Stimulated activated CD4-positive, alpha-beta T cell treated with anti-CD3 and anti-CD28 coated beads, TNF-alpha, amount 100 ng/mL, for 4 hours (primary cell): Measurements from ENCODE around the gene FRMD4A.
"Not testable (repeated sequence)": the region's sequence is repeated elsewhere in the genome, so short reads cannot be mapped to it uniquely, and the experiment has no call there.

Experiments used
- DNase-seq, 3 experiments: peaks; one replicate each; pipeline ENCODE4 v3.0.0-alpha.2; 2020; ENCODE audit warnings: low read depth in 3 of 3

Gene FRMD4A

DNA sequence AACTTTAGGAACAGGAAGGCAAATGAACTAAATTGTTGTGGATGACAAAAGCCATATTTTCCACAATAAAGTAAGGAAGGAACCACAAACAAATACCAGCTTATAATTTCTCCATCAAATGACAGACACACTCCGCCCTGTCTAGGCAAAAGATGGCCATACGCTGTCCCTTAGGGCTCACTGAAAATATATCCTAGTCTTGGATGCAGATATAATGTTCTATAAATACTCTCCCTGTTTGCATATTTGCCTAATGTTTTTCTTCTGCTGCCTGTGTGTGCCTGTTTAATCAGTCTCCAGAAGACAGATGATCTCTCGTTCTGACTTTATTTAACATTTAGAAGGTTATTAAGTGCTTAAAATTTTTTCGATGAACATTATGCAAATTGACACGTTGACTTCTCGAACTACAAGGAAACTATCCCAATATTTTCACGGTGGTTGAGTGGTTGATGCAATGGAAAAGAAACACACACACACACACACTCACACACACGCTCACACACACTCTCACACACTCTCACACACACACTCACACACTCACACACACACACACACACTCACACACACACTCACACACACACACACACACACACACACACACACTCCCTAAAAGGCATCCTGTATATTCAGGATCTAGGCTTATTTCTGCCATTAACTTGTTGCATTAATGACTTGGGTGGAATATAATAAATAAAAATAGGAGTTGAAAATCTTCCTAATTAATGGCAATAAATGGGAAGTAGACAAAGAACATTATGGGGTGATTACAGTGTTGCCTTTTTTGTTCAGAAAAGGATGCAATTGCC is 446.9 kb downstream of the FRMD4A start:
- no peak for DNase-seq

GRCh38 chr10:13882119-13882711 is 448.5 kb downstream of the FRMD4A start:
- no peak for DNase-seq

DNA sequence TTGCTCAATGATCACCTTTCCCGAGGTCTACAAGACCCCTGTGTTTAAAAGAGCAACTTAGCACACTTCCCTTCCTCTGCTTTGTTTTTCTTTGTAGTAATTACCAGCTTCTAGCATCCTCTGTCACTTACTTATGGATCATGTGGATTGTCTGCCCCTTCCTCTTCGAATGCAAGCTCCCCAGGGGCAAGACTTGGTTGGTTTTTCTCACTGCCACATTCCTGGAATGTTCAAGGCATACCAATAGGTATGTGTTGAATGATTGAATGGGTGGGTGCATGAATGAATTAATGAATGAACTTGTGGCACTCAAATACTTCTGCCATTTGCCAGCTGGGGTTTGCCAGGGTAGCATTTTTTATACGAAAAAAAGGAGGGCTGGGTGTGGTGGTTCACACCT is 450.0 kb downstream of the FRMD4A start:
- DNase-seq = no peak

GRCh38 chr10:13877154-13877909 is 453.4 kb downstream of the FRMD4A start:
- no peak for DNase-seq

DNA sequence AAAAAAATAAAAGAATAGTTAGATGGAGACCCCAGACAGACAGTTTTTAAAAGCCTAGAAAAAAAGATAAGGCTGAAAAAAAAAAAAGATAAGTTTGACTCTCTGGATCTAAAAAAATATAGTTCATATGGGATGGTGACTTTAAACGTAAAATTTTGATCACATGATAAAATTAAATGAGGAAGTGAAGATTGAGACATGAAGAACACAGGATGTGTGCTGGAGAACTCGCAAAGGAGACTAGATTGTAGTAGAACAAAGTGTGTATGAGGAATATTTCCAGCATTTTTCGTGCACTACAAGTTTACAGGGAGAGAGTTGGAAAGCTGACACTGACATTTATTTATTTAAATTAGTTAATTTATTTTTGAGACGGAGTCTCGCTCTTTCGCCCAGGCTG is 457.5 kb downstream of the FRMD4A start:
- DNase-seq = no peak

GRCh38 chr10:13872411-13872810 is 458.3 kb downstream of the FRMD4A start:
- DNase-seq = no peak

GRCh38 chr10:13871776-13872175 is 458.9 kb downstream of the FRMD4A start:
- no peak for DNase-seq

DNA sequence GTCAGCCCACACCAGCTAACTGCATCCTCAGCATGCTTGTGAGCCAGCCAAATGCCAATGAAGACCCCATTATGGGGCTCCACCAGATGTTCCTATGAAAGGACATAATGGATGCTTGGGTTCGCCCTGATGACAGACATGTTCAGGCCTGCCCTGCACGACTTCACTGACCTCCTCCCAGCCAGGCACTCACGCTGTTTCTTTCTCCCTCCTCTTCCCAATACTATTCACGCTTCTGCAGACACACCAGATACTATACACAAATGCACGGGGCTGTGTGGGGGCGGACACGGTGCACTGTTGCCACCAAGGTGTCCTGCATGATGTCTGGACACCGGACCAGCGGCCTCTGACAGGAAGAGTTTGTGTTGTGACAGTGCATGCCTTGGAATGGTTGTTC is 459.7 kb downstream of the FRMD4A start:
- no peak for DNase-seq

- DNase-seq = no peak
Measured at GRCh38 chr10:13869295-13869664, 461.4 kb downstream of the FRMD4A start.

DNA sequence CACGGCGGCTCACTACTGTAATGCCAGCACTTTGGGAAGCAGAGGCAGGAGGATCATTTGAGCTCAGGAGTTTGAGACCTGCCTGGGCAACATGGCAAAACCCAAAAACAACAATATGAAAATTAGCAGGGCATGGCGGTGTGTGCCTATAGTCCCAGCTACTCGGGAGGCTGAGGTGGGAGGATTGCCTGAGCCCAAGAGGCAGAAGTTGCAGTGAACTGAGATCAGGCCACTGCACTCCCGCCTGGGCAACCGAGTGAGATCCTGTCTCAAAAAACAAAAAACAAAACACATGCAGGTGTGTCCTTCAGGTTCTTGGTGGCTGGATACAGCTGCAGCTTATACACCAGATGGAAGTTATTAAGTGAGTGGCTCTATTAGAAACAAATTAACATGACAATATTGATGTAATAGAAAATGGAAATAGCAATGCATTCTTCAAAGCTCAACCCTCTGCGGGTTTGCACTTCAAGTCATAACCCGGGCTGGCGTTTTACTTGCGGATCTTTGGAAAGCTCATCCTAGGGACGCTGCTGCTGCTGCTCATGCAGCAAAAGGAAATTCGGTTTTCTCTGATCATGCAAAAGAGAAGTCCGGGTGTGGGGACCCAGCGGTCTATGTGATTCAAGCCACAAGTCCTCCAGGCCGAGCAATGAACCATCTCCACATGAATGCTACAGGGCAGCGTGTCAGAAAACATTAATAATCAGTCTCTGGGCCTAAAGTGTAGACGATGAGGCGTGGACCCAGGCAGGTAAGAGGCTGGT is 462.0 kb downstream of the FRMD4A start:
- no peak for DNase-seq

DNA sequence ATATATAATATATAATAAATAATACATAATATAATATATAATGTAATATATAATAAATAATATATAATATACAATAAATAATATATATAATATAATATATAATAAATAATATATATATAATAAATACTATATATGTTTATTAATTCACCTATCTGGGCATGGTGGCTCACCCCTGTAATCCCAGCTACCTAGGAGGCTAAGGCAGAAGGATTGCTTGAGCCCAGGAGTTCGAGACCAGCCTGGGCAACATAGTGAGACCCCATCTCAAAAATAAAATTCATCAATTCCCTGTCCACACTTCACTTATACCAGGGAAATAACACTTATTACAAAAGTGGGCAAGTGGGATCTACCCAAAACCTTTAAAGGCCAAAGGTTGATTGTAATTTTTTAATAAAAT is 462.9 kb downstream of the FRMD4A start:
- no peak for DNase-seq

DNA sequence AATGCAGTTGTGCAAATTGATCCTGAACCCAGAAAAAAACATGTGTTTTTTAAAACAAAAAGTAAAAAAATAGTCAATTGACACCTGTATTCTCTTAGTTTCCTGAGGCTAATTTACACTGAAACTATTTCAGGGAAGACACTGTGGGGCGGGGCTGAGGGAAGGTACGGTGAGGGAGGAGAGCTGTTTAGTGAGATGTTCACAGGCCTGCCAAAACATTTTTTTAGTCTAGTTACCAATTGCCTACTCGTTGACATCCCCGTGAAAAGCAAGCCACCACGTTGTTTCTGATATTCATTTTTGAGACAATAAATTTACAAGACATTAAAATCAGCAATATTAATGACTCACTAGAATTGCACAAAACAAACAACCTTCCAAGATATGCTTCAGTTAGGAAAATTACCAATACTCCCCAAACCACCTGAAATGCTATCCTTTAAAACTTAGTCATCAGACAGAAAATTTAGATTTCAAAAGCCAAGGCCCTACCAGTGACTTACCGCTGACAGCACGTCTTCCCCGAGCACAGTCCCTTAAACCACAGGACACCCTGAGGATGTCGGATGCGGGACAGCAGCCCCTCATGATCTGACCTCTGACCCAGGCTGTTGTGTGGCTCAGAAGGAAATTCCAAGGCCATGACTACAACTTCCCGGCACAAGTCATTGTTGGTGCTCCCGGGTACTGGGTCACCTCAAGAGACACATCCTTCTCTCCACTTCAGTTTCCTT is 464.8 kb downstream of the FRMD4A start:
- no peak for DNase-seq

DNA sequence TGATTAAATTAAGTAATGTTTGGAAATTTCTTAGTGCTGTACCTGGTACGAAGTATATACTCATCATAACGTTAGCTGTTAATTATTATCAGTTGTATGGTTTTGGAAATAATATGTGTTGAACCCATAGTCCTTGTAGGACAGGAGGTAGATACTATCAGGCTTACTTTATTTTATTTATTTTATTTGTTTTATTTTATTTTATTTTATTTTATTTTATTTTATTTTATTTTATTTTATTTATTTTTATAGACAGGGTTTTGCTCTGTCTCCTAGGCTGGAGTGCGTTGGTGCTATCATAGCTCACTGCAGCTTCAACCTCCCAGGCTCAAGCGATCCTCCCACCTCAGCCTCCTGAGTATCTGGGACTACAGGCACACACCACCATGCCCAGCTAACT is 465.5 kb downstream of the FRMD4A start:
- not testable (repeated sequence) for DNase-seq

DNA sequence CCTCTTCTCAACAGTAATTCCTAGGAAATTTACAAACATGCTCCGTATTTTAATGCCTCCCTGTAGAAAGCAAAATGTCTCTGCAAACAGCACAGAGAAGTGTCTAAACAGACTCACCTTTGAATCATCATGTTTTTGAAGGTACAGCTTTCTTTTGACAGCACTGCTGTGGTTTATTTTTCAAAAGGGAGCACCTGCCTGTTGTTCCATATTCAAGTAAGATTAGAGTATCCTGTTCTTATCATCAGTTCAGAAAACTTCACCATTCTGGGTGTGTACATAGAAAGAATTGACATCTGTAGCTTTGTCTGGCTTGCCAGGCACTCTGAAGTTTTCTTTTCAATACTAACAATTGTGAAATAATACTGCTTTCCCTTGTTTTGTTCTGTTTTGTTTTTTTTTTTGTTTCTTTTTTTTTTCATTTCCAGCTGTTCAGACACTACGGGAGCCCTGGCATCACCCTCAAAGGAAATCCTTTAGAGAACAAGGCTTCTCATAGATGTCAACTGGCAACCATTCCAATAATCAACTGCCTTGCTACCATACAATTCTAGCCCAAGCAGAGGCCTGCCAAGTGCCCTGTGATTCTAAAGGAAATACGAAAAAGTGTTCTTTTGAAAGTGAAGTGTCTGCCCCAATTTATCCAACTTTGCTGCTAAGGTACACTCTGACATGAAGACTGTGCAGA is 468.0 kb downstream of the FRMD4A start:
- DNase-seq = no peak

DNA sequence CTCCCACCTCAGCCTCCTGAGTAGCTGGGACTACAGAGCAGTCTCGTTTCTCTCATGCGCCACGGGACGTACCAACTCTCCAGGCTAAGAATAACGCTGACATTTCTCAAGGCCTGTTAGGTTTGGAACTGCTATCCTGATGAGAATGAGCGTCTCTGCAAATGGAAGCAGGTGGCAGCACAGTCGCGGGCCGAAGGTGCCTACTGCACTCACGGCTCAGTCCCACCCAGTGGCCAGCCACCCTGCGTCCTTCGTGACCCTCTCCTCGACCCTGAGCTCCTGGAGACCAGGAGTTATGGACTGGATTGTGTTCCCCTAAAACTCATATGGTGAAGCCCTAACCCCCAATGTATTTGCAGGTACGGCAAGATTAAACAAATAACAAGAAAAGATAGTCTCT is 469.8 kb downstream of the FRMD4A start:
- DNase-seq = no peak

DNA sequence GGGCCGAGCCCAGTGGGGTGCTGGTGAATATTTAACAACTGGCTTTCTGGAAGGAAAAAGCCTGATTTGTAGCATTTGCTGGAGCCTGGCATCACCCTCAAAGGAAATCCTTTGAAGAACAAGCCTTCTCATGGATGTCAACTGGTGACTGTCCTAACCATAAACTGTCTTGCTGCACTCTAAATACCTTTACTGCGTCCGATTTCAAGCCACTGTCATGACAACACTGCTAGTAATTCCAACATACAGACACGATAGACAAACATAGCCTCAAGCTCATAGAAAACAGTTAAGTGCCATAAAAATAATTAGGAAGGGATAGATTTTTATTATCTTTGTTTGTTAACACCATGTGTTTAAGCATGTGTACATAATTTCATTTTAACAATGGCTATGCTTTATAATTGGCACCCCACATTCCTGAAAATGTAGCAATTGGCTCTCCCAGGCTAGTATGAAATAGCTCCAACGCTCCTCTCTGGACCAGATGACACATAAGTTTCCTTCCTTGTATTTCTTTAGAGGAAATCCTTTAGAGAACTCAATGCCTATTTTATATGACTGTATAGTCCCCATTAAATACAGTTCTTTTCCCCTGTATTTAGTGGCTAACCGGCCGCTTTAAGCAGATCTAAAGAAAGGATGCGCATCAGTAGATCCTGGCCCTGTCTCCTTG is 470.6 kb downstream of the FRMD4A start:
- no peak for DNase-seq

DNA sequence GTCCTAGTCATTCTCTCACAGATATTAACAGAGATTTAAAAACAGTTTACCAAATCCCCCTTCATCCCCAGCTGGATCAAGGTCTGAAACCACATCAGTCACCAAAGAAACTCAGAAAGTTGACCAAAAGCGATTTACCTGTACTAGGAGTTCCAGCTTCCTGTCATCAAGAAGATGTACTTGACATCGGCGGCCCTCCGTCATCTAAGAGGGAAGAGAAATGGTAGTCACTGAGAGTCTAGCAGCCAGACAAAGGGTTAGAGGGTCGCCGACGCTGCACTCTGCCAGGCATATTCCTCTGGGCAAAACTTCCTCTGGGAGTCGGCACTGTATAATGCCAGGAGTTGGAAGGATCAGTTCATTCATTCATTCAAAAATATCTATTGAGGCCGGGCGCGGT is 472.0 kb downstream of the FRMD4A start:
- DNase-seq = no peak

- DNase-seq = no peak
Measured at GRCh38 chr10:13857451-13857850, 473.3 kb downstream of the FRMD4A start.

DNA sequence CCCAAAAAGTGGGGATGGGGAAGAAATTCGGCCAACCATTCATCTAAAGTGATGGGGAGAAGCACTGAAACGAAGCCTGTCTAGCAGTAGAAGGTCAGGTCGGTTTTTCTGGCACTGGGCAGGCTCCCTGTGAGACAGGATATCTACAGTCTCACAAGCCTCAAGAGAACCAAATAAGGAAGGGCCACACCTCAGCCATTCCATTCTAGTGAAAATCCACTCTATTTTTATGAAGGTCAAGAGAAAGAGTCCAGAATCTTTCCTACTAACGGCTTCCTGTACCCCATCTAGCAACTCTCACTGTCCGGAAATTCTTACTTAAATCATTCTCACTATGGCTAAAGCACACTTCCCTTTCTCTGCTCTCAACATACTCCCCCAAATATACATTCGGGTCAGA is 476.9 kb downstream of the FRMD4A start:
- no peak for DNase-seq

- DNase-seq = no peak
Measured at GRCh38 chr10:13852872-13853271, 477.9 kb downstream of the FRMD4A start.
